HepG2 (cell line): ENCODE results near the gene ZBTB20. TPM values are rescaled to one million over a fixed set of nuclear protein-coding genes. Genes with fewer than 3 reads are reported as not detected.

Source experiments
- ATAC-seq: fragments of 200-7000 bp; cut with Tn5 transposase; 3 replicates; pipeline ENCODE4 v1.9.1; 2020; ENCODE audit warnings: mild to moderate bottlenecking, moderate library complexity
- BruUV-seq: library from RNA; stranded (reverse); fragments of 400-500 nt; replicated peaks from 2 replicates; lab custom pipeline; 2021; lab: Mats Ljungman, UMichigan
- CTCF ChIA-PET: fragments of 300-600 bp; formaldehyde crosslinking; extraction: SDS; loops from one replicate; lab custom pipeline; 2021; ENCODE audit warnings: low total read pairs, inconsistent platforms, low intra/inter-chr PET ratio; lab: Yijun Ruan, JAX
- POLR2A ChIA-PET: fragments of 350-600 bp; sonication (Branson Sonifier 250); formaldehyde crosslinking; loops from one replicate; lab custom pipeline; 2020; ENCODE audit warnings: antibody characterized with exemption, inconsistent platforms; lab: Yijun Ruan, JAX
- DNase-seq: peaks from one replicate; pipeline ENCODE4 v3.0.0-alpha.2; 2015; ENCODE audit warnings: low spot score
- FAIRE-seq: peaks from 3 replicates; lab custom pipeline; 2011; peaks lifted over from hg19 to GRCh38; lab: Jason Lieb, UNC
- H2AFZ ChIP-seq: one replicate; pipeline ENCODE4 v1.6.1; 2011; ENCODE audit warnings: low read length, inconsistent platforms
- H3K27ac ChIP-seq: fragments of 300-600 bp; 3 replicates; pipeline ENCODE4 v1.8.0; 2011; ENCODE audit warnings: mixed run types, mild to moderate bottlenecking, mixed read lengths, low read length, inconsistent platforms; ENCODE audit not compliant: insufficient read depth; ENCODE audit errors: extremely low read length
- H3K27me3 ChIP-seq, 2 experiments: fragments of 200-600 bp in 1 of 2; 2 replicates in 1 of 2; 3 replicates in 1 of 2; pipeline versions ENCODE4 v1.6.0 to v1.8.0; 2011; ENCODE audit warnings: low read length in 2 of 2, mild to moderate bottlenecking in 2 of 2, moderate library complexity in 2 of 2, inconsistent platforms in 1 of 2; ENCODE audit not compliant: insufficient read depth in 2 of 2, control insufficient read depth in 1 of 2
- H3K36me3 ChIP-seq, 2 experiments: fragments of 200-600 bp in 1 of 2; replicated peaks in 1 of 2; 2 replicates in 1 of 2; 3 replicates in 1 of 2; pipeline versions ENCODE4 v1.5.1 to v1.8.0; 2011; ENCODE audit warnings: low read length in 2 of 2, inconsistent platforms in 1 of 2; ENCODE audit not compliant: insufficient read depth in 2 of 2, control insufficient read depth in 1 of 2
- H3K4me1 ChIP-seq: 2 replicates; pipeline ENCODE4 v1.5.1; 2012; ENCODE audit warnings: low read length, inconsistent platforms; ENCODE audit not compliant: insufficient read depth
- H3K4me2 ChIP-seq: 2 replicates; pipeline ENCODE4 v1.6.0; 2011; ENCODE audit warnings: low read depth, low read length, inconsistent platforms
- H3K4me3 ChIP-seq, 3 experiments: fragments of 200-600 bp in 1 of 3; sonication (generic), shearing (Covaris generic) in 1 of 3; replicated peaks in 1 of 3; 2 replicates each; pipeline ENCODE4 v1.5.1; 2011 to 2016; ENCODE audit warnings: low read length in 3 of 3, inconsistent platforms in 2 of 3, low read depth in 2 of 3, mild to moderate bottlenecking in 2 of 3, control low read depth in 1 of 3, mixed read lengths in 1 of 3; ENCODE audit not compliant: insufficient read depth in 1 of 3
- H3K79me2 ChIP-seq: one replicate; pipeline ENCODE4 v1.6.1; 2011; ENCODE audit warnings: low read length, inconsistent platforms; ENCODE audit not compliant: insufficient read depth
- H3K9ac ChIP-seq: 2 replicates; pipeline ENCODE4 v1.6.0; 2011; ENCODE audit warnings: mild to moderate bottlenecking, low read depth, low read length, inconsistent platforms; ENCODE audit not compliant: insufficient read depth
- H3K9me3 ChIP-seq: 2 replicates; pipeline ENCODE4 v1.5.1; 2012; ENCODE audit warnings: mild to moderate bottlenecking, low read length
- H4K20me1 ChIP-seq: 2 replicates; pipeline ENCODE4 v1.6.0; 2011; ENCODE audit warnings: inconsistent platforms, mild to moderate bottlenecking, low read length, moderate library complexity; ENCODE audit not compliant: insufficient read depth
- AKAP8 ChIP-seq: sonication (generic); formaldehyde crosslinking; IDR thresholded peaks from 2 replicates; pipeline ENCODE4 v1.5.1; 2020; ENCODE audit warnings: mild to moderate bottlenecking, missing genetic modification reagents
- ATF1 ChIP-seq: IDR thresholded peaks from 2 replicates; pipeline ENCODE4 v1.6.1; 2016; ENCODE audit warnings: mild to moderate bottlenecking, control low read depth
- GABPB1 ChIP-seq: IDR thresholded peaks from 2 replicates; pipeline ENCODE4 v1.6.1; 2016; ENCODE audit warnings: mild to moderate bottlenecking, missing genetic modification reagents, moderate library complexity, missing compliant biosample characterization
- GFI1 ChIP-seq: sonication (generic); formaldehyde crosslinking; IDR thresholded peaks from 2 replicates; pipeline ENCODE4 v1.5.0; 2020; ENCODE audit warnings: missing genetic modification reagents, mild to moderate bottlenecking, borderline replicate concordance
- GZF1 ChIP-seq: sonication (generic); formaldehyde crosslinking; IDR thresholded peaks from 2 replicates; pipeline ENCODE4 v1.5.1; 2020; ENCODE audit warnings: mild to moderate bottlenecking, missing genetic modification reagents
- HNF4G ChIP-seq, 2 experiments: sonication (generic) in 1 of 2; formaldehyde crosslinking in 1 of 2; IDR thresholded peaks; 2 replicates each; pipeline versions ENCODE4 v1.4.0 to v1.6.1; 2011 to 2020; ENCODE audit warnings: borderline replicate concordance in 2 of 2, low read depth in 2 of 2, mild to moderate bottlenecking in 2 of 2, low read length in 1 of 2, missing genetic modification reagents in 1 of 2, moderate library complexity in 1 of 2
- MEIS1 ChIP-seq: sonication (generic); formaldehyde crosslinking; IDR thresholded peaks from 2 replicates; pipeline ENCODE4 v1.9.0; 2021; ENCODE audit warnings: mild to moderate bottlenecking, missing genetic modification reagents, moderate library complexity, borderline replicate concordance
- REPIN1 ChIP-seq: sonication (generic); formaldehyde crosslinking; IDR thresholded peaks from 2 replicates; pipeline ENCODE4 v1.8.0; 2022; ENCODE audit warnings: missing genetic modification reagents, low read depth, mild to moderate bottlenecking, borderline replicate concordance
- RFX5 ChIP-seq: IDR thresholded peaks from 2 replicates; pipeline ENCODE4 v1.6.1; 2011; ENCODE audit warnings: low read depth, low read length, improper control_type of control experiment
- YEATS4 ChIP-seq: sonication (generic); formaldehyde crosslinking; IDR thresholded peaks from 2 replicates; pipeline ENCODE4 v1.4.0; 2020; ENCODE audit warnings: missing genetic modification reagents, borderline replicate concordance
- ZFP82 ChIP-seq: sonication (generic); formaldehyde crosslinking; IDR thresholded peaks from 2 replicates; pipeline ENCODE4 v1.5.1; 2020; ENCODE audit warnings: mild to moderate bottlenecking, missing genetic modification reagents, borderline replicate concordance
- ZNF678 ChIP-seq: sonication (generic); formaldehyde crosslinking; IDR thresholded peaks from 2 replicates; pipeline ENCODE4 v1.4.0; 2020; ENCODE audit warnings: mild to moderate bottlenecking, missing genetic modification reagents
- WGBS: methylation state at CpG from one replicate; pipeline ENCODE4 v1.1.6; 2017; ENCODE audit warnings: low lambda C conversion rate; 5-methylcytosine and 5-hydroxymethylcytosine counted together
- in situ Hi-C: cut with HindIII; loops from 2 replicates; pipeline ENCODE4 v1.10.0; 2017; ENCODE audit warnings: low pct_unique_long_range_greater_than_20kb; ENCODE audit not compliant: extremely low pct_ligation_motif_present
- intact Hi-C: fragments of 100-400 bp; cut with micrococcal nuclease; formaldehyde crosslinking; loops from one replicate; pipeline ENCODE4 v1.10.0; 2022; ENCODE audit not compliant: unreplicated experiment
- polyA plus RNA-seq, 8 experiments: library from polyadenylated mRNA; depleted of rRNA in 3 of 8; stranded (reverse) in 7 of 8; unstranded in 1 of 8; fragments of >200 nt; fragmentation: Illumina TruSeq in 4 of 8; extraction: Trizol in 4 of 8; gene quantifications; 2 replicates each; pipeline versions ENCODE4 v1.2.1 to v1.2.3, GENCODE V29; 2011 to 2016; ENCODE audit warnings: low read depth in 4 of 8, missing spikeins in 1 of 8, mixed read lengths in 1 of 8; ENCODE audit not compliant: insufficient read depth in 1 of 8
- total RNA-seq, 5 experiments: library from RNA; depleted of rRNA; stranded (reverse); fragments of >200 nt; fragmentation: Illumina TruSeq; extraction: Trizol; gene quantifications; 2 replicates each; pipeline ENCODE4 v1.2.3, GENCODE V29; 2016; ENCODE audit warnings: low read depth in 1 of 5
- TF ChIP-seq, protein P1 (sequence below): sonication (generic); formaldehyde crosslinking; IDR thresholded peaks from 2 replicates; pipeline ENCODE4 v1.4.0; 2020; ENCODE audit warnings: missing genetic modification reagents
- TF ChIP-seq, protein P2 (sequence below): sonication (generic); formaldehyde crosslinking; IDR thresholded peaks from 2 replicates; pipeline ENCODE4 v1.5.0; 2020; ENCODE audit warnings: missing genetic modification reagents
- TF ChIP-seq, protein P3 (sequence below): sonication (generic); formaldehyde crosslinking; conservative IDR thresholded peaks from 2 replicates; pipeline ENCODE4 v1.4.0; 2020; ENCODE audit warnings: mild to moderate bottlenecking, missing genetic modification reagents, moderate library complexity

ZBTB20 gene
- total and polyA plus RNA-seq, 2 of the 13 experiments (the other 11 are each of a cell fraction or from before 2014, with no cell fraction given): 1.9 to 8.8 TPM

DNA sequence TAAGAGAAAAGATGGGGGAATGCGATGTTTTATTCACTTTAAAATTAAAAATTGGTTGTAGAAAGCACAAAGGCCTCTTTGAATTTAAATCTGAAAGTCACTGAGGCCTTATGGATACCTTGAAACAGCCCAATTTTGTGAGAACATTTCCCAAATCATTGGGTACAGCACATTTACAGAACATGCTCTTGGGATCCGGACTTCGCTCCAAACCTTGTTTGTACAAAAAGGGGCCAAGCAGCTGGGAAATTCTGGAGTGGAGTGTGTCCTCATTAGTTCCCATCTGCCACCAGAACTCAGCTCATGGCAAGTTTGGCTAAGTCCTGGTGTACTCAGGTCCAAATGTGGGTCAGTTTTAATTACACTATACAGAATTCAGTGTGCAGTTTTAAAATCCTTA lies 254.2 kb downstream of the ZBTB20 start:
- ATAC-seq (peak; percentile 95), FAIRE-seq (peak; percentile 85), DNase-seq (peak; percentile 27)
- Histone ChIP-seq H3K4me1 (peaks cover 21% of the 10 kb centered on the region), H3K36me3 (no peaks in the 10 kb centered on the region), H3K9ac (no peak overlapping the region), H3K4me2 (peak overlapping the region; percentile 34), H2AFZ (no peak overlapping the region), H4K20me1 (no peaks in the 10 kb centered on the region), H3K9me3 (no peaks in the 10 kb centered on the region), H3K27ac (peak overlapping the region; percentile 30), H3K79me2 (no peaks in the 10 kb centered on the region), H3K4me3 (no peak overlapping the region; a peak in 1 of 6 replicates), H3K27me3 (no peaks in the 10 kb centered on the region)
- ChIA-PET POLR2A (no interaction called here), CTCF (no interaction called here)
- WGBS: 1% methylated on average over 3 of the region's 3 CpGs
- BruUV-seq: no TSS peak
- intact Hi-C loops (no loop called here), in situ Hi-C loops (no loop called here)
- TF ChIP-seq RFX5 (no peak), ZNF678 (no peak), GZF1 (CRISPR knock-in tag) (no peak), REPIN1 (CRISPR knock-in tag) (no peak), HNF4G (IDR thresholded peaks at IDR 0.05; ENCODE audit: borderline replicate concordance, low read depth, low read length) (peak; percentile 93), HNF4G (CRISPR knock-in tag; IDR thresholded peaks at IDR 0.05; ENCODE audit: borderline replicate concordance, low read depth) (no peak), GFI1 (no peak), ATF1 (CRISPR knock-in tag) (no peak), AKAP8 (CRISPR knock-in tag) (no peak), MEIS1 (no peak), GABPB1 (CRISPR knock-in tag) (no peak), ZFP82 (CRISPR knock-in tag) (0 out of 2 replicates have a peak, but pooled peaks have one; percentile 28), YEATS4 (CRISPR knock-in tag) (no peak)
- TF ChIP-seq, protein P1, sequence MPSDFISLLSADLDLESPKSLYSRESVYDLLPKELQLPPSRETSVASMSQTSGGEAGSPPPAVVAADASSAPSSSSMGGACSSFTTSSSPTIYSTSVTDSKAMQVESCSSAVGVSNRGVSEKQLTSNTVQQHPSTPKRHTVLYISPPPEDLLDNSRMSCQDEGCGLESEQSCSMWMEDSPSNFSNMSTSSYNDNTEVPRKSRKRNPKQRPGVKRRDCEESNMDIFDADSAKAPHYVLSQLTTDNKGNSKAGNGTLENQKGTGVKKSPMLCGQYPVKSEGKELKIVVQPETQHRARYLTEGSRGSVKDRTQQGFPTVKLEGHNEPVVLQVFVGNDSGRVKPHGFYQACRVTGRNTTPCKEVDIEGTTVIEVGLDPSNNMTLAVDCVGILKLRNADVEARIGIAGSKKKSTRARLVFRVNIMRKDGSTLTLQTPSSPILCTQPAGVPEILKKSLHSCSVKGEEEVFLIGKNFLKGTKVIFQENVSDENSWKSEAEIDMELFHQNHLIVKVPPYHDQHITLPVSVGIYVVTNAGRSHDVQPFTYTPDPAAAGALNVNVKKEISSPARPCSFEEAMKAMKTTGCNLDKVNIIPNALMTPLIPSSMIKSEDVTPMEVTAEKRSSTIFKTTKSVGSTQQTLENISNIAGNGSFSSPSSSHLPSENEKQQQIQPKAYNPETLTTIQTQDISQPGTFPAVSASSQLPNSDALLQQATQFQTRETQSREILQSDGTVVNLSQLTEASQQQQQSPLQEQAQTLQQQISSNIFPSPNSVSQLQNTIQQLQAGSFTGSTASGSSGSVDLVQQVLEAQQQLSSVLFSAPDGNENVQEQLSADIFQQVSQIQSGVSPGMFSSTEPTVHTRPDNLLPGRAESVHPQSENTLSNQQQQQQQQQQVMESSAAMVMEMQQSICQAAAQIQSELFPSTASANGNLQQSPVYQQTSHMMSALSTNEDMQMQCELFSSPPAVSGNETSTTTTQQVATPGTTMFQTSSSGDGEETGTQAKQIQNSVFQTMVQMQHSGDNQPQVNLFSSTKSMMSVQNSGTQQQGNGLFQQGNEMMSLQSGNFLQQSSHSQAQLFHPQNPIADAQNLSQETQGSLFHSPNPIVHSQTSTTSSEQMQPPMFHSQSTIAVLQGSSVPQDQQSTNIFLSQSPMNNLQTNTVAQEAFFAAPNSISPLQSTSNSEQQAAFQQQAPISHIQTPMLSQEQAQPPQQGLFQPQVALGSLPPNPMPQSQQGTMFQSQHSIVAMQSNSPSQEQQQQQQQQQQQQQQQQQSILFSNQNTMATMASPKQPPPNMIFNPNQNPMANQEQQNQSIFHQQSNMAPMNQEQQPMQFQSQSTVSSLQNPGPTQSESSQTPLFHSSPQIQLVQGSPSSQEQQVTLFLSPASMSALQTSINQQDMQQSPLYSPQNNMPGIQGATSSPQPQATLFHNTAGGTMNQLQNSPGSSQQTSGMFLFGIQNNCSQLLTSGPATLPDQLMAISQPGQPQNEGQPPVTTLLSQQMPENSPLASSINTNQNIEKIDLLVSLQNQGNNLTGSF (CRISPR knock-in tag): no peak
- TF ChIP-seq, protein P2, sequence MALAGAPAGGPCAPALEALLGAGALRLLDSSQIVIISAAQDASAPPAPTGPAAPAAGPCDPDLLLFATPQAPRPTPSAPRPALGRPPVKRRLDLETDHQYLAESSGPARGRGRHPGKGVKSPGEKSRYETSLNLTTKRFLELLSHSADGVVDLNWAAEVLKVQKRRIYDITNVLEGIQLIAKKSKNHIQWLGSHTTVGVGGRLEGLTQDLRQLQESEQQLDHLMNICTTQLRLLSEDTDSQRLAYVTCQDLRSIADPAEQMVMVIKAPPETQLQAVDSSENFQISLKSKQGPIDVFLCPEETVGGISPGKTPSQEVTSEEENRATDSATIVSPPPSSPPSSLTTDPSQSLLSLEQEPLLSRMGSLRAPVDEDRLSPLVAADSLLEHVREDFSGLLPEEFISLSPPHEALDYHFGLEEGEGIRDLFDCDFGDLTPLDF (CRISPR knock-in tag): no peak
- TF ChIP-seq, protein P3, sequence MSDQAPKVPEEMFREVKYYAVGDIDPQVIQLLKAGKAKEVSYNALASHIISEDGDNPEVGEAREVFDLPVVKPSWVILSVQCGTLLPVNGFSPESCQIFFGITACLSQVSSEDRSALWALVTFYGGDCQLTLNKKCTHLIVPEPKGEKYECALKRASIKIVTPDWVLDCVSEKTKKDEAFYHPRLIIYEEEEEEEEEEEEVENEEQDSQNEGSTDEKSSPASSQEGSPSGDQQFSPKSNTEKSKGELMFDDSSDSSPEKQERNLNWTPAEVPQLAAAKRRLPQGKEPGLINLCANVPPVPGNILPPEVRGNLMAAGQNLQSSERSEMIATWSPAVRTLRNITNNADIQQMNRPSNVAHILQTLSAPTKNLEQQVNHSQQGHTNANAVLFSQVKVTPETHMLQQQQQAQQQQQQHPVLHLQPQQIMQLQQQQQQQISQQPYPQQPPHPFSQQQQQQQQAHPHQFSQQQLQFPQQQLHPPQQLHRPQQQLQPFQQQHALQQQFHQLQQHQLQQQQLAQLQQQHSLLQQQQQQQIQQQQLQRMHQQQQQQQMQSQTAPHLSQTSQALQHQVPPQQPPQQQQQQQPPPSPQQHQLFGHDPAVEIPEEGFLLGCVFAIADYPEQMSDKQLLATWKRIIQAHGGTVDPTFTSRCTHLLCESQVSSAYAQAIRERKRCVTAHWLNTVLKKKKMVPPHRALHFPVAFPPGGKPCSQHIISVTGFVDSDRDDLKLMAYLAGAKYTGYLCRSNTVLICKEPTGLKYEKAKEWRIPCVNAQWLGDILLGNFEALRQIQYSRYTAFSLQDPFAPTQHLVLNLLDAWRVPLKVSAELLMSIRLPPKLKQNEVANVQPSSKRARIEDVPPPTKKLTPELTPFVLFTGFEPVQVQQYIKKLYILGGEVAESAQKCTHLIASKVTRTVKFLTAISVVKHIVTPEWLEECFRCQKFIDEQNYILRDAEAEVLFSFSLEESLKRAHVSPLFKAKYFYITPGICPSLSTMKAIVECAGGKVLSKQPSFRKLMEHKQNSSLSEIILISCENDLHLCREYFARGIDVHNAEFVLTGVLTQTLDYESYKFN (CRISPR knock-in tag): peak; percentile 87
